Stimulated activated CD4-positive, alpha-beta T cell treated with anti-CD3 and anti-CD28 coated beads, Interleukin-1b, Interleukin-23, amount 100 ng/mL, for 48 hours (primary cell): ENCODE results near the gene IGFBP6.

Experiments used
- DNase-seq: peaks from one replicate; pipeline ENCODE4 v3.0.0-alpha.2; 2020

The IGFBP6 gene

GRCh38 chr12:53097564-53098353 lies at the start of gene IGFBP6:
TSS of gene IGFBP6 (plus strand) at chr12:53097667. CDS start at chr12:53097718, 51 bp downstream.
- peak; percentile 54 for DNase-seq

- DNase-seq: no peak
These were observed 49.3 kb upstream of the IGFBP6 start for GRCh38 chr12:53048033-53048779.

GRCh38 chr12:53048780-53049401 lies 48.6 kb upstream of the IGFBP6 start:
- no peak for DNase-seq

- DNase-seq: no peak
These were observed 47.7 kb upstream of the IGFBP6 start, which contains the start of gene TNS2 for GRCh38 chr12:53049571-53050318. TSS of gene TNS2 (plus strand) at chr12:53050065. CDS start at chr12:53050186, 121 bp downstream.

GRCh38 chr12:53050426-53051057 lies 46.9 kb upstream of the IGFBP6 start:
- no peak for DNase-seq

- no peak for DNase-seq
These were observed 46.2 kb upstream of the IGFBP6 start for GRCh38 chr12:53051058-53051880.

GRCh38 chr12:53051881-53052412 lies 45.5 kb upstream of the IGFBP6 start:
- DNase-seq: no peak

- no peak for DNase-seq
These were observed 44.8 kb upstream of the IGFBP6 start for GRCh38 chr12:53052419-53053217.

- peak; percentile 47 for DNase-seq
These were observed 44.0 kb upstream of the IGFBP6 start for GRCh38 chr12:53053218-53054111.

GRCh38 chr12:53054112-53054878 lies 43.2 kb upstream of the IGFBP6 start:
- DNase-seq: peak; percentile 94

GRCh38 chr12:53055471-53056266 lies 41.8 kb upstream of the IGFBP6 start:
- DNase-seq: no peak

- no peak for DNase-seq
These were observed 41.2 kb upstream of the IGFBP6 start for GRCh38 chr12:53056296-53056695.

GRCh38 chr12:53056901-53057300 lies 40.6 kb upstream of the IGFBP6 start:
- no peak for DNase-seq

GRCh38 chr12:53057816-53058500 lies 39.5 kb upstream of the IGFBP6 start:
- no peak for DNase-seq

- DNase-seq: no peak
These were observed 38.6 kb upstream of the IGFBP6 start for GRCh38 chr12:53058674-53059433.

- DNase-seq: no peak
These were observed 37.9 kb upstream of the IGFBP6 start for GRCh38 chr12:53059434-53060063.
